Astrocyte (in vitro differentiated cells and primary cell): ENCODE results near the gene HOMER1.
"Not testable (repeated sequence)": the region's sequence is repeated elsewhere in the genome, so short reads cannot be mapped to it uniquely, and the experiment has no call there.

ENCODE experiments used
- EZH2 ChIP-seq: IDR thresholded peaks from 2 replicates; pipeline ENCODE4 v1.6.1; 2012; ENCODE audit warnings: mild to moderate bottlenecking, low read length, inconsistent platforms; ENCODE audit not compliant: insufficient read depth
- TF ChIP-seq, protein P1 (sequence below): IDR thresholded peaks from 2 replicates; pipeline ENCODE4 v1.5.1; 2011; ENCODE audit warnings: low read depth, mild to moderate bottlenecking, inconsistent platforms, low read length, moderate library complexity; ENCODE audit not compliant: insufficient read depth

DNA sequence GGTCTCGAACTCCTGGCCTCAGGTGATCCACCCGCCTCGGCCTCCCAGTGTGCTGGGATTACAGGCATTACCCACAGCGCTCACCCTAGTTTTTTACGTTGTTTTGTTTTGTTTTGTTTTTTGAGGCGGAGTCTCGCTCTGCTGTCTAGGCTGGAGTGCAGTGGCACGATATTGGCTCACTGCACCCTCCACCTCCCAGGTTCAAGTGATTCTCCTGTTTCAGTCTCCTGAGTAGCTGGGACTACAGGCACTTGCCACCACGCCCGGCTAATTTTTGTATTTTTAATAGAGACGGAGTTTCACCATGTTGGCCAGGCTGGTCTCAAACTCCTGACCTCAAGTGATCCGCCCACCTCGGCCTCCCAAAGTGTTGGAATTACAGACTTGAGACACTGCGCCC lies 2.4 kb upstream of the HOMER1 start:
- TF ChIP-seq, protein P1, sequence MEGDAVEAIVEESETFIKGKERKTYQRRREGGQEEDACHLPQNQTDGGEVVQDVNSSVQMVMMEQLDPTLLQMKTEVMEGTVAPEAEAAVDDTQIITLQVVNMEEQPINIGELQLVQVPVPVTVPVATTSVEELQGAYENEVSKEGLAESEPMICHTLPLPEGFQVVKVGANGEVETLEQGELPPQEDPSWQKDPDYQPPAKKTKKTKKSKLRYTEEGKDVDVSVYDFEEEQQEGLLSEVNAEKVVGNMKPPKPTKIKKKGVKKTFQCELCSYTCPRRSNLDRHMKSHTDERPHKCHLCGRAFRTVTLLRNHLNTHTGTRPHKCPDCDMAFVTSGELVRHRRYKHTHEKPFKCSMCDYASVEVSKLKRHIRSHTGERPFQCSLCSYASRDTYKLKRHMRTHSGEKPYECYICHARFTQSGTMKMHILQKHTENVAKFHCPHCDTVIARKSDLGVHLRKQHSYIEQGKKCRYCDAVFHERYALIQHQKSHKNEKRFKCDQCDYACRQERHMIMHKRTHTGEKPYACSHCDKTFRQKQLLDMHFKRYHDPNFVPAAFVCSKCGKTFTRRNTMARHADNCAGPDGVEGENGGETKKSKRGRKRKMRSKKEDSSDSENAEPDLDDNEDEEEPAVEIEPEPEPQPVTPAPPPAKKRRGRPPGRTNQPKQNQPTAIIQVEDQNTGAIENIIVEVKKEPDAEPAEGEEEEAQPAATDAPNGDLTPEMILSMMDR, result not testable (repeated sequence)
- TF ChIP-seq EZH2, result not testable (repeated sequence)
